HEK293 (cell line): ENCODE data around the gene MGA.

Experiments
- CTCF ChIA-PET: fragments of 350-600 bp; formaldehyde crosslinking; extraction: SDS; loops from one replicate; lab custom pipeline; 2021; ENCODE audit warnings: antibody characterized with exemption; lab: Yijun Ruan, JAX
- POLR2A ChIA-PET: fragments of 300-600 bp; formaldehyde crosslinking; extraction: SDS; loops from one replicate; lab custom pipeline; 2020; ENCODE audit warnings: antibody characterized with exemption, inconsistent platforms; lab: Yijun Ruan, JAX
- H3K27ac ChIP-seq: fragments of 200-500 bp; sonication (Bioruptor generic); 2 replicates; pipeline ENCODE4 v1.5.1; 2014; ENCODE audit warnings: low read depth, low read length, control low read depth, inconsistent platforms; ENCODE audit errors: extremely low read depth
- H3K36me3 ChIP-seq, 2 experiments: fragments of 200-500 bp in 1 of 2; sonication (Bioruptor generic) in 1 of 2; 1 replicate in 1 of 2; 2 replicates in 1 of 2; pipeline ENCODE4 v1.5.1; 2014 to 2017; ENCODE audit warnings: inconsistent platforms in 2 of 2, low read length in 2 of 2; ENCODE audit not compliant: control insufficient read depth in 2 of 2, insufficient read depth in 1 of 2
- H3K4me1 ChIP-seq: fragments of 200-500 bp; sonication (Bioruptor generic); 2 replicates; pipeline ENCODE4 v1.5.1; 2014; ENCODE audit warnings: mild to moderate bottlenecking, low read length, inconsistent platforms; ENCODE audit not compliant: control insufficient read depth, insufficient read depth
- H3K4me3 ChIP-seq: 2 replicates; pipeline ENCODE4 v1.5.1; 2011; ENCODE audit warnings: low read depth, mild to moderate bottlenecking, control low read depth, low read length, moderate library complexity
- H3K9me3 ChIP-seq: fragments of 200-500 bp; sonication (Bioruptor generic); 2 replicates; pipeline ENCODE4 v1.5.1; 2014; ENCODE audit warnings: low read depth, low read length, inconsistent platforms; ENCODE audit not compliant: control insufficient read depth, insufficient read depth
- BCL11A ChIP-seq: fragments of 450-650 bp; formaldehyde crosslinking; IDR thresholded peaks from 2 replicates; pipeline ENCODE4 v1.5.1; 2016; ENCODE audit warnings: low read depth, missing biosample characterization, missing genetic modification characterization
- FEZF1 ChIP-seq: fragments of 450-650 bp; formaldehyde crosslinking; IDR thresholded peaks from 2 replicates; pipeline ENCODE4 v1.5.1; 2016; ENCODE audit warnings: missing biosample characterization, missing genetic modification characterization
- GLI2 ChIP-seq: fragments of 450-650 bp; formaldehyde crosslinking; IDR thresholded peaks from 2 replicates; pipeline ENCODE4; 2017; ENCODE audit warnings: missing biosample characterization, missing genetic modification characterization, low read depth, borderline replicate concordance
- GLIS1 ChIP-seq: fragments of 450-650 bp; formaldehyde crosslinking; IDR thresholded peaks from 2 replicates; pipeline ENCODE4 v1.5.1; 2016; ENCODE audit warnings: missing biosample characterization, missing genetic modification characterization
- ZBTB1 ChIP-seq: fragments of 450-650 bp; formaldehyde crosslinking; IDR thresholded peaks from 2 replicates; pipeline ENCODE4 v1.5.1; 2016; ENCODE audit warnings: missing biosample characterization, missing genetic modification characterization
- ZBTB17 ChIP-seq: fragments of 450-650 bp; formaldehyde crosslinking; IDR thresholded peaks from 2 replicates; pipeline ENCODE4 v1.5.1; 2016; ENCODE audit warnings: missing biosample characterization, missing genetic modification characterization
- ZBTB48 ChIP-seq: fragments of 450-650 bp; formaldehyde crosslinking; IDR thresholded peaks from 2 replicates; pipeline ENCODE4 v1.5.1; 2016; ENCODE audit warnings: missing biosample characterization, missing genetic modification characterization
- ZBTB7A ChIP-seq: fragments of 450-650 bp; formaldehyde crosslinking; IDR thresholded peaks from 2 replicates; pipeline ENCODE4 v1.5.1; 2016; ENCODE audit warnings: low read depth, missing biosample characterization, missing genetic modification characterization
- ZFP3 ChIP-seq: fragments of 450-650 bp; formaldehyde crosslinking; IDR thresholded peaks from 2 replicates; pipeline ENCODE4 v1.5.1; 2016; ENCODE audit warnings: low read depth, missing biosample characterization, missing genetic modification characterization
- ZFP41 ChIP-seq: fragments of 450-650 bp; formaldehyde crosslinking; IDR thresholded peaks from 2 replicates; pipeline ENCODE4 v1.5.1; 2016; ENCODE audit warnings: missing biosample characterization, missing genetic modification characterization, borderline replicate concordance
- ZNF157 ChIP-seq: fragments of 450-650 bp; formaldehyde crosslinking; IDR thresholded peaks from 2 replicates; pipeline ENCODE4 v1.5.1; 2016; ENCODE audit warnings: missing biosample characterization, missing genetic modification characterization
- ZNF184 ChIP-seq: fragments of 450-650 bp; IDR thresholded peaks from 2 replicates; pipeline ENCODE4 v1.5.1; 2018; ENCODE audit warnings: missing biosample characterization, mild to moderate bottlenecking, missing genetic modification characterization
- ZNF19 ChIP-seq: fragments of 450-650 bp; formaldehyde crosslinking; IDR thresholded peaks from 2 replicates; pipeline ENCODE4; 2016; ENCODE audit warnings: missing biosample characterization, missing genetic modification characterization, low read depth
- ZNF221 ChIP-seq: fragments of 450-650 bp; formaldehyde crosslinking; IDR thresholded peaks from 2 replicates; pipeline ENCODE4 v1.5.1; 2017; ENCODE audit warnings: missing biosample characterization, missing genetic modification characterization, borderline replicate concordance
- ZNF350 ChIP-seq: fragments of 450-650 bp; formaldehyde crosslinking; IDR thresholded peaks from 2 replicates; pipeline ENCODE4 v1.5.0; 2017; ENCODE audit warnings: missing biosample characterization, mild to moderate bottlenecking, missing genetic modification characterization
- ZNF391 ChIP-seq: fragments of 450-650 bp; formaldehyde crosslinking; IDR thresholded peaks from 2 replicates; pipeline ENCODE4 v1.5.1; 2016; ENCODE audit warnings: low read depth, missing biosample characterization, missing genetic modification characterization, borderline replicate concordance
- ZNF423 ChIP-seq: fragments of 450-650 bp; formaldehyde crosslinking; IDR thresholded peaks from 2 replicates; pipeline ENCODE4 v1.5.1; 2016; ENCODE audit warnings: missing biosample characterization, missing genetic modification characterization
- ZNF433 ChIP-seq: fragments of 450-650 bp; formaldehyde crosslinking; IDR thresholded peaks from 2 replicates; pipeline ENCODE4 v1.5.1; 2016; ENCODE audit warnings: missing biosample characterization, missing genetic modification characterization, low read depth
- ZNF501 ChIP-seq: fragments of 450-650 bp; formaldehyde crosslinking; IDR thresholded peaks from 2 replicates; pipeline ENCODE4 v1.5.1; 2016; ENCODE audit warnings: missing biosample characterization, missing genetic modification characterization
- ZNF558 ChIP-seq: fragments of 450-650 bp; formaldehyde crosslinking; IDR thresholded peaks from 2 replicates; pipeline ENCODE4 v1.5.1; 2016; ENCODE audit warnings: missing biosample characterization, missing genetic modification characterization
- ZNF560 ChIP-seq: fragments of 450-650 bp; formaldehyde crosslinking; IDR thresholded peaks from 2 replicates; pipeline ENCODE4 v1.5.1; 2017; ENCODE audit warnings: missing biosample characterization, missing genetic modification characterization, borderline replicate concordance
- ZNF621 ChIP-seq: fragments of 450-650 bp; formaldehyde crosslinking; IDR thresholded peaks from 2 replicates; pipeline ENCODE4 v1.5.1; 2017; ENCODE audit warnings: missing biosample characterization, missing genetic modification characterization
- ZNF654 ChIP-seq: fragments of 450-650 bp; formaldehyde crosslinking; IDR thresholded peaks from 2 replicates; pipeline ENCODE4 v1.5.1; 2016; ENCODE audit warnings: low read depth, missing biosample characterization, missing genetic modification characterization
- ZNF76 ChIP-seq: fragments of 450-650 bp; formaldehyde crosslinking; IDR thresholded peaks from 2 replicates; pipeline ENCODE4; 2016; ENCODE audit warnings: low read depth, missing biosample characterization, missing genetic modification characterization, borderline replicate concordance
- ZNF776 ChIP-seq: fragments of 450-650 bp; formaldehyde crosslinking; IDR thresholded peaks from 2 replicates; pipeline ENCODE4 v1.5.0; 2017; ENCODE audit warnings: missing biosample characterization, missing genetic modification characterization, borderline replicate concordance
- ZNF792 ChIP-seq: fragments of 450-650 bp; formaldehyde crosslinking; IDR thresholded peaks from 2 replicates; pipeline ENCODE4 v1.5.1; 2016; ENCODE audit warnings: missing biosample characterization, missing genetic modification characterization
- ZSCAN23 ChIP-seq: fragments of 450-650 bp; formaldehyde crosslinking; IDR thresholded peaks from 2 replicates; pipeline ENCODE4 v1.5.1; 2016; ENCODE audit warnings: missing biosample characterization, missing genetic modification characterization
- ZXDB ChIP-seq: fragments of 450-650 bp; formaldehyde crosslinking; IDR thresholded peaks from 2 replicates; pipeline ENCODE4 v1.5.1; 2016; ENCODE audit warnings: missing biosample characterization, missing genetic modification characterization
- TF ChIP-seq, protein P1 (sequence below): fragments of 450-650 bp; formaldehyde crosslinking; IDR thresholded peaks from 2 replicates; pipeline ENCODE4 v1.5.1; 2016; ENCODE audit warnings: missing biosample characterization, missing genetic modification characterization, borderline replicate concordance
- TF ChIP-seq, protein P2 (sequence below): fragments of 450-650 bp; formaldehyde crosslinking; IDR thresholded peaks from 2 replicates; pipeline ENCODE4 v1.5.1; 2016; ENCODE audit warnings: missing biosample characterization, missing genetic modification characterization

MGA gene

DNA sequence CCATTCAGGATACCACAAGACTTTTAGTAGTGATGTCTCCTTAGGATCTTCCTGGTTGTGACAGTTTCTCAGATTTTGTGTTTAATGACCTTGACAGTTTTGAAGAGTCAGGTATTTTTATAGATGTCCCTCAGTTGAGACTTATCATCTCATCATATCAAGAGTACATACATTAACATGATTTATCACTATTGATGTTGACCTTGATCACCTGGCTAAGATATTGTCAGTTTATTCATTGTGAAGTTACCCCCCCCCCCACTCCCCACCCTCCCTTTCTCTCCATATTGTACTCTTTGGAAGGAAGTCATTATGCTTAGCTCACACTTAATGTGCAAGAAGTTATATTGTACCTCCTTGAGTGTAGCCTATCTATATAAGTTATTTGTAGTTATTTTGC is 42.9 kb downstream of the MGA start:
- TF ChIP-seq ZFP41 (tag by site-specific recombination) (no peak), ZNF184 (tag by site-specific recombination) (no peak), ZXDB (tag by site-specific recombination) (no peak), ZNF76 (no peak), ZNF621 (tag by site-specific recombination) (no peak), ZNF157 (tag by site-specific recombination) (no peak), ZNF776 (no peak), ZNF501 (no peak), ZNF391 (tag by site-specific recombination) (no peak), BCL11A (no peak), ZNF558 (tag by site-specific recombination) (no peak), ZBTB48 (no peak), ZNF423 (tag by site-specific recombination) (no peak), ZBTB17 (tag by site-specific recombination) (no peak), ZNF350 (tag by site-specific recombination) (no peak)
- H3K4me3 ChIP-seq, result no peak overlapping the region
- POLR2A ChIA-PET, result no interaction called here
- H3K36me3 ChIP-seq, result peaks cover 9 to 15% of the 10 kb centered on the region in 2 experiments; a peak in 2 of 3 replicates
- CTCF ChIA-PET, result interaction anchor here (0.6 kb wide), 1 partner anchor 39 kb away, joined by 3 read pairs; no protein-coding TSS in a partner anchor
- no peaks in the 10 kb centered on the region for H3K4me1 ChIP-seq
- no peak overlapping the region for H3K27ac ChIP-seq
- no peaks in the 10 kb centered on the region for H3K9me3 ChIP-seq

DNA sequence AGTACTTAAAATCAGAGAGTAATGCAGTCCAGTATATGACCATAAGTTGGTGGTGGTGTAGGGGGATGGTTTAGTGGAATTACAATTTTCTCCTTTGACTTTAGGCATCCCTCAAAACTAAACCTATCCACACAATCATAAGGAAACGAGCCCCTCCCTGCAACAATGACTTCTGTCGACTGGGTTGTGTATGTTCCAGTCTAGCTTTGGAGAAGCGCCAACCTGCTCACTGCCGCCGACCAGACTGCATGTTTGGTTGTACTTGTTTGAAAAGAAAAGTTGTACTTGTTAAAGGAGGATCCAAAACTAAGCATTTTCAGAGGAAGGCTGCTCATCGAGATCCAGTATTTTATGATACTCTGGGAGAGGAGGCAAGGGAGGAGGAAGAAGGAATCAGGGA is 52.8 kb downstream of the MGA start:
- CTCF ChIA-PET, result no interaction called here
- Histone ChIP-seq H3K4me1 (no peaks in the 10 kb centered on the region), H3K27ac (no peak overlapping the region), H3K36me3 (peaks cover 12 to 33% of the 10 kb centered on the region in 2 experiments; a peak in 2 of 3 replicates), H3K9me3 (no peaks in the 10 kb centered on the region), H3K4me3 (no peak overlapping the region)
- TF ChIP-seq ZSCAN23 (tag by site-specific recombination), result no peak
- no peak for TF ChIP-seq ZNF433 (tag by site-specific recombination)
- TF ChIP-seq ZNF792 (tag by site-specific recombination), result no peak
- no peak for TF ChIP-seq ZNF221 (tag by site-specific recombination)
- TF ChIP-seq ZNF19, result no peak
- no peak for TF ChIP-seq ZBTB1 (tag by site-specific recombination)
- TF ChIP-seq, protein P1, sequence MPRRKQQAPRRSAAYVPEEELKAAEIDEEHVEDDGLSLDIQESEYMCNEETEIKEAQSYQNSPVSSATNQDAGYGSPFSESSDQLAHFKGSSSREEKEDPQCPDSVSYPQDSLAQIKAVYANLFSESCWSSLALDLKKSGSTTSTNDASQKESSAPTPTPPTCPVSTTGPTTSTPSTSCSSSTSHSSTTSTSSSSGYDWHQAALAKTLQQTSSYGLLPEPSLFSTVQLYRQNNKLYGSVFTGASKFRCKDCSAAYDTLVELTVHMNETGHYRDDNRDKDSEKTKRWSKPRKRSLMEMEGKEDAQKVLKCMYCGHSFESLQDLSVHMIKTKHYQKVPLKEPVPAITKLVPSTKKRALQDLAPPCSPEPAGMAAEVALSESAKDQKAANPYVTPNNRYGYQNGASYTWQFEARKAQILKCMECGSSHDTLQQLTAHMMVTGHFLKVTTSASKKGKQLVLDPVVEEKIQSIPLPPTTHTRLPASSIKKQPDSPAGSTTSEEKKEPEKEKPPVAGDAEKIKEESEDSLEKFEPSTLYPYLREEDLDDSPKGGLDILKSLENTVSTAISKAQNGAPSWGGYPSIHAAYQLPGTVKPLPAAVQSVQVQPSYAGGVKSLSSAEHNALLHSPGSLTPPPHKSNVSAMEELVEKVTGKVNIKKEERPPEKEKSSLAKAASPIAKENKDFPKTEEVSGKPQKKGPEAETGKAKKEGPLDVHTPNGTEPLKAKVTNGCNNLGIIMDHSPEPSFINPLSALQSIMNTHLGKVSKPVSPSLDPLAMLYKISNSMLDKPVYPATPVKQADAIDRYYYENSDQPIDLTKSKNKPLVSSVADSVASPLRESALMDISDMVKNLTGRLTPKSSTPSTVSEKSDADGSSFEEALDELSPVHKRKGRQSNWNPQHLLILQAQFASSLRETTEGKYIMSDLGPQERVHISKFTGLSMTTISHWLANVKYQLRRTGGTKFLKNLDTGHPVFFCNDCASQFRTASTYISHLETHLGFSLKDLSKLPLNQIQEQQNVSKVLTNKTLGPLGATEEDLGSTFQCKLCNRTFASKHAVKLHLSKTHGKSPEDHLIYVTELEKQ, result no peak
- no peak for TF ChIP-seq ZFP3 (tag by site-specific recombination)
- TF ChIP-seq GLIS1 (tag by site-specific recombination), result no peak
- no peak for TF ChIP-seq ZNF76
- no peak for TF ChIP-seq ZBTB7A (tag by site-specific recombination)
- TF ChIP-seq ZNF654 (tag by site-specific recombination), result no peak
- TF ChIP-seq ZNF560 (tag by site-specific recombination), result no peak
- TF ChIP-seq, protein P2, sequence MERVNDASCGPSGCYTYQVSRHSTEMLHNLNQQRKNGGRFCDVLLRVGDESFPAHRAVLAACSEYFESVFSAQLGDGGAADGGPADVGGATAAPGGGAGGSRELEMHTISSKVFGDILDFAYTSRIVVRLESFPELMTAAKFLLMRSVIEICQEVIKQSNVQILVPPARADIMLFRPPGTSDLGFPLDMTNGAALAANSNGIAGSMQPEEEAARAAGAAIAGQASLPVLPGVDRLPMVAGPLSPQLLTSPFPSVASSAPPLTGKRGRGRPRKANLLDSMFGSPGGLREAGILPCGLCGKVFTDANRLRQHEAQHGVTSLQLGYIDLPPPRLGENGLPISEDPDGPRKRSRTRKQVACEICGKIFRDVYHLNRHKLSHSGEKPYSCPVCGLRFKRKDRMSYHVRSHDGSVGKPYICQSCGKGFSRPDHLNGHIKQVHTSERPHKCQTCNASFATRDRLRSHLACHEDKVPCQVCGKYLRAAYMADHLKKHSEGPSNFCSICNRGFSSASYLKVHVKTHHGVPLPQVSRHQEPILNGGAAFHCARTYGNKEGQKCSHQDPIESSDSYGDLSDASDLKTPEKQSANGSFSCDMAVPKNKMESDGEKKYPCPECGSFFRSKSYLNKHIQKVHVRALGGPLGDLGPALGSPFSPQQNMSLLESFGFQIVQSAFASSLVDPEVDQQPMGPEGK, result no peak
- TF ChIP-seq FEZF1 (tag by site-specific recombination), result no peak
- no peak for TF ChIP-seq GLI2 (tag by site-specific recombination)
- POLR2A ChIA-PET, result no interaction called here
